Endodermal cell (in vitro differentiated cells): ENCODE results near the gene PCOLCE2. TPM values are rescaled to one million over a fixed set of nuclear protein-coding genes. Genes with fewer than 3 reads are reported as not detected.
"Not testable (repeated sequence)": the region's sequence is repeated elsewhere in the genome, so short reads cannot be mapped to it uniquely, and the experiment has no call there.

ENCODE experiments used
- DNase-seq: peaks from one replicate; pipeline ENCODE4 v3.0.0-alpha.2; 2017
- H3K27ac ChIP-seq: 2 replicates; pipeline ENCODE4 v1.5.1; 2013; ENCODE audit warnings: mild to moderate bottlenecking, low read depth, low read length, moderate library complexity
- H3K27me3 ChIP-seq: 2 replicates; pipeline ENCODE4 v1.6.1; 2013; ENCODE audit warnings: mild to moderate bottlenecking, low read length, moderate library complexity; ENCODE audit not compliant: insufficient read depth, control insufficient read depth, poor library complexity, severe bottlenecking
- H3K36me3 ChIP-seq: 2 replicates; pipeline ENCODE4 v1.7.0; 2013; ENCODE audit warnings: mild to moderate bottlenecking, low read length, moderate library complexity; ENCODE audit not compliant: control insufficient read depth, insufficient read depth
- H3K4me1 ChIP-seq: one replicate; pipeline ENCODE4 v1.7.0; 2013; ENCODE audit warnings: low read length; ENCODE audit not compliant: control insufficient read depth, insufficient read depth
- H3K4me3 ChIP-seq: 2 replicates; pipeline ENCODE4 v1.5.1; 2013; ENCODE audit warnings: mild to moderate bottlenecking, low read length, moderate library complexity
- H3K9ac ChIP-seq: 2 replicates; pipeline ENCODE4 v1.6.1; 2013; ENCODE audit warnings: mild to moderate bottlenecking, low read length, moderate library complexity; ENCODE audit not compliant: poor library complexity, severe bottlenecking; ENCODE audit errors: extremely low read depth
- H3K9me3 ChIP-seq: 2 replicates; pipeline ENCODE4 v1.6.1; 2013; ENCODE audit warnings: mild to moderate bottlenecking, low read length, moderate library complexity; ENCODE audit not compliant: control insufficient read depth
- H3K27ac Mint-ChIP-seq: 2 replicates; pipeline ENCODE4 v1.8.0; 2020; ENCODE audit warnings: mixed read lengths
- H3K27me3 Mint-ChIP-seq: 2 replicates; pipeline ENCODE4 v1.8.0; 2021; ENCODE audit warnings: mild to moderate bottlenecking, mixed read lengths; ENCODE audit not compliant: insufficient read depth
- H3K36me3 Mint-ChIP-seq: 2 replicates; pipeline ENCODE4 v1.8.0; 2020; ENCODE audit warnings: low read depth, mixed read lengths
- H3K4me1 Mint-ChIP-seq: 2 replicates; pipeline ENCODE4 v1.8.0; 2020; ENCODE audit warnings: mixed read lengths
- H3K4me3 Mint-ChIP-seq: 2 replicates; pipeline ENCODE4 v1.8.0; 2020; ENCODE audit warnings: mild to moderate bottlenecking, moderate library complexity, mixed read lengths
- H3K9me3 Mint-ChIP-seq: 2 replicates; pipeline ENCODE4 v1.8.0; 2020; ENCODE audit warnings: mild to moderate bottlenecking, mixed read lengths
- CTCF ChIP-seq: fragments of 200-600 bp; sonication (generic); conservative IDR thresholded peaks from 2 replicates; pipeline ENCODE4 v1.5.0; 2021; ENCODE audit warnings: antibody characterized with exemption, mild to moderate bottlenecking
- WGBS, 2 experiments: methylation state at CpG; one replicate each; pipeline versions ENCODE4 v1.1.5 to v1.1.7; 2013; ENCODE audit warnings: missing lambda C conversion rate in 2 of 2, mixed read lengths in 1 of 2; ENCODE audit not compliant: insufficient coverage in 1 of 2, insufficient read length in 1 of 2; 5-methylcytosine and 5-hydroxymethylcytosine counted together
- total RNA-seq, 2 donors: library from RNA; stranded (reverse); fragmentation: NEBNext Ultra II Directional in 1 of 2; extraction: Animal tissue kit (Norgen Biotek cat#: 25700) in 1 of 2; gene quantifications; 2 replicates in 1 of 2; 3 replicates in 1 of 2; pipeline ENCODE4 v1.2.1, GENCODE V29; 2021

Gene PCOLCE2
- total RNA-seq, 2 donors from 2014 or later = 17.0 to 18.0 TPM

GRCh38 chr3:142875583-142876207, 13.2 kb downstream of the PCOLCE2 start:
- no peaks in the 10 kb centered on the region for H3K4me1 ChIP-seq
- H3K27ac ChIP-seq = no peak overlapping the region
- Mint-ChIP-seq H3K4me1 (peaks cover 4% of the 10 kb centered on the region), H3K4me3 (no peak overlapping the region), H3K9me3 (peaks cover 2% of the 10 kb centered on the region), H3K27me3 (no peaks in the 10 kb centered on the region), H3K36me3 (peaks cover 7% of the 10 kb centered on the region), H3K27ac (no peak overlapping the region)
- H3K27me3 ChIP-seq = no peaks in the 10 kb centered on the region
- no peaks in the 10 kb centered on the region for H3K36me3 ChIP-seq
- TF ChIP-seq CTCF = no peak
- no peak overlapping the region for H3K9ac ChIP-seq
- WGBS, 2 experiments = 89% methylated on average over 2 of the region's 2 CpGs; no CpG with 5 or more reads in 1 of the 2 experiments
- H3K9me3 ChIP-seq = no peaks in the 10 kb centered on the region
- no peak overlapping the region for H3K4me3 ChIP-seq
- DNase-seq = no peak

GRCh38 chr3:142875099-142875498, 13.8 kb downstream of the PCOLCE2 start:
- H3K4me3 ChIP-seq = no peak overlapping the region
- H3K4me3 Mint-ChIP-seq = no peak overlapping the region
- WGBS, 2 experiments = 92 to 97% methylated on average over 5 of the region's 5 CpGs
- DNase-seq = no peak
- no peak overlapping the region for H3K9ac ChIP-seq
- H3K4me1 Mint-ChIP-seq = peaks cover 4% of the 10 kb centered on the region
- H3K9me3 ChIP-seq = peaks cover 5% of the 10 kb centered on the region
- no peaks in the 10 kb centered on the region for H3K27me3 Mint-ChIP-seq
- H3K36me3 Mint-ChIP-seq = peaks cover 10% of the 10 kb centered on the region
- H3K27ac ChIP-seq = no peak overlapping the region
- no peaks in the 10 kb centered on the region for H3K36me3 ChIP-seq
- TF ChIP-seq CTCF = no peak
- no peak overlapping the region for H3K27ac Mint-ChIP-seq
- H3K27me3 ChIP-seq = no peaks in the 10 kb centered on the region
- H3K4me1 ChIP-seq = no peaks in the 10 kb centered on the region
- peaks cover 4% of the 10 kb centered on the region for H3K9me3 Mint-ChIP-seq

- H3K36me3 Mint-ChIP-seq = peaks cover 23% of the 10 kb centered on the region
- H3K36me3 ChIP-seq, H3K4me3 Mint-ChIP-seq, DNase-seq, H3K4me1 ChIP-seq, H3K27ac ChIP-seq, H3K27me3 Mint-ChIP-seq, H3K27me3 ChIP-seq, H3K9ac ChIP-seq: not testable (repeated sequence)
- WGBS, 2 experiments = 95 to 100% methylated on average over 1 to 8 of the region's 8 CpGs
- Histone ChIP-seq H3K4me3 (peak overlapping the region; percentile 30), H3K9me3 (peaks cover 29% of the 10 kb centered on the region)
- peak overlapping the region; percentile 29 for H3K27ac Mint-ChIP-seq
- peaks cover 21% of the 10 kb centered on the region for H3K4me1 Mint-ChIP-seq
- H3K9me3 Mint-ChIP-seq = peaks cover 23% of the 10 kb centered on the region
Observed at GRCh38 chr3:142868382-142868781, 20.5 kb downstream of the PCOLCE2 start.
